NCI-H146 (cell line): ENCODE measurements around the gene IGSF21.

ENCODE experiments used
- DNase-seq: peaks from one replicate; lab custom pipeline; 2025; lab: John Stamatoyannopoulos, UW

The IGSF21 gene

GRCh38 chr1:18262726-18263125 lies 155.1 kb downstream of the IGSF21 start:
- DNase-seq, result no peak

DNA sequence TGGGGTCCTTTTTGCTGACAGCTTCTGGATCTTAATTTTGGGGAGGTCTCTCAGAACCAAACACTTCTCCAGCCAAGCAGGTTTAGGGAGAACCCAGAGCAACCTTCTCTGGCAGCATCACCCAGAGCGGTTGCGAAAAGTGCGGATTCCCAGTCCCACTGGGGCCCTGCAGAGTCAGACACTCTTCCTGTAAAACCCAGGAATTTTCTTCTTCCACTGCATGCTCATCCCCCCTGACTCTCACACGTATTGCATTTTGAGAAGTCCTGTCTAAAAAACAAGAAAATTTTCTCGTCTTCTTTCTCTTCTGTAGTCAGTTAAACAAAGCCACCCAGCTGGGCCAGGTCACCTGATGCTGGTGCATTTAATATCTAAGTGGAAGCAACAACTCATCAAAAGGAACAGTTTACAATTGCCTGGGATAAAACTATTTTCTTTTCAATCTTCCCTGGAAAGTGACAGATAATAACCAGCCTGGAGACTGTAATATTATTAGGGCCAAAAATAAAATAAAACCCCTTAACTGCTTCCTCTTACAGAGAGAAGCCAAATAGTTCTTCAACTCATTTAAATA lies 156.0 kb downstream of the IGSF21 start:
- DNase-seq, result no peak

- no peak for DNase-seq
Measured at GRCh38 chr1:18264450-18265039, 156.9 kb downstream of the IGSF21 start.

DNA sequence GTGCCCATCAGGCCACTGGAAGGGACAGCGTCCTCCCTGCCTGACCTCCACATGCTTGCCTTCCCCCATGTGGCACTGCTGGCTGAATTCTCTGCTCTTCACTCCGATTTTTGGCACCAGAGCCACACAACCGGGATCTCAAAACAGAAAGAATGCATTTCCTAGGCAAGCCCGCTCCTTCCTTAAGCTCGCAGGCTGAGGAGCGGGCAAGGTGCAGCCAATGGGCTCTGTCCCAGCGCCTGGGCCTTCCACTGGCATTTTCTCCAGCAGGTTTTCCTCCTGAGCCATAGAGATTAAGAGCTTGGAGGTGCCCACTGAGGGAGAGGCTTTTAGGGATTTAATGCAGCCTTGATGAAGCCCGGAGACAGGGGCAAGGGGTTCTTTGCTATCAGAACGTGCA lies 158.0 kb downstream of the IGSF21 start:
- no peak for DNase-seq

GRCh38 chr1:18266391-18266790 lies 158.8 kb downstream of the IGSF21 start:
- no peak for DNase-seq

GRCh38 chr1:18271336-18271735 lies 163.7 kb downstream of the IGSF21 start:
- no peak for DNase-seq

- DNase-seq, result no peak
Measured at GRCh38 chr1:18278946-18279345, 171.3 kb downstream of the IGSF21 start.

DNA sequence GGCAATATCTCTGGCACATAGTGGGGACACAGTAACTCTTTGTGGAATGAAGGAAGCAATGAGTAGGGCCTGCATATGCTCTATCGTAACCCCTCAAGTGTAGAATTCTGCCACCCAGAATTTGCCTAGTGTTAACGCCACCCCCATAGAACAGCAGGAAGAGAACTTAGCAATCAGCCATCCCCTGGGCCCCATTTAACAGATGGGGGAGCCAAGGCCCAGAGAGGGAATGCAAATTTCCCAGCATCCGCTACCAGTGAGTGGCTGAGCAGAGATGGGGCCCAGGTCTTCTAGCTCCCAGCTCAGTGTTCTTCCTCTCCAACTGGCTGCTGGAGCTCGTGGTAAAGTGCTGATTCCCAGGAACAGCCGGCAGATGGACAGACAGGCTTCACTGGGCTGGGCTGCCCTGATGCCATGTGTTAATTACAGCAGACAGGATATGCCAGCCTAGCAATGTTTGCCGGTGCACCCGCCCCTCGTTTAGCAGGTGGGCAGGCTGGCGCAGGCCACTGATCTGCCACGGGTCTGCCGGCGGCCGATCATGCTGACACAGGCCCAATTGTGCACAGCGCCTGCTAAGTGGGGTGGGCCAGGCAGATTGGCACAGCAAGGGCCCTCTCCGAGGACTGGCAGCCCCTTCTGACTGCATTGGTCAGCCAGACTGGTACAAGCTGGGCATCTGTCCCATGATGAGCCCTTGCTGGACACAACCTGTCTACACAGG lies 171.9 kb downstream of the IGSF21 start:
- DNase-seq, result no peak

GRCh38 chr1:18280956-18281355 lies 173.4 kb downstream of the IGSF21 start:
- DNase-seq, result no peak

- no peak for DNase-seq
Measured at GRCh38 chr1:18282851-18283600, 175.4 kb downstream of the IGSF21 start.

DNA sequence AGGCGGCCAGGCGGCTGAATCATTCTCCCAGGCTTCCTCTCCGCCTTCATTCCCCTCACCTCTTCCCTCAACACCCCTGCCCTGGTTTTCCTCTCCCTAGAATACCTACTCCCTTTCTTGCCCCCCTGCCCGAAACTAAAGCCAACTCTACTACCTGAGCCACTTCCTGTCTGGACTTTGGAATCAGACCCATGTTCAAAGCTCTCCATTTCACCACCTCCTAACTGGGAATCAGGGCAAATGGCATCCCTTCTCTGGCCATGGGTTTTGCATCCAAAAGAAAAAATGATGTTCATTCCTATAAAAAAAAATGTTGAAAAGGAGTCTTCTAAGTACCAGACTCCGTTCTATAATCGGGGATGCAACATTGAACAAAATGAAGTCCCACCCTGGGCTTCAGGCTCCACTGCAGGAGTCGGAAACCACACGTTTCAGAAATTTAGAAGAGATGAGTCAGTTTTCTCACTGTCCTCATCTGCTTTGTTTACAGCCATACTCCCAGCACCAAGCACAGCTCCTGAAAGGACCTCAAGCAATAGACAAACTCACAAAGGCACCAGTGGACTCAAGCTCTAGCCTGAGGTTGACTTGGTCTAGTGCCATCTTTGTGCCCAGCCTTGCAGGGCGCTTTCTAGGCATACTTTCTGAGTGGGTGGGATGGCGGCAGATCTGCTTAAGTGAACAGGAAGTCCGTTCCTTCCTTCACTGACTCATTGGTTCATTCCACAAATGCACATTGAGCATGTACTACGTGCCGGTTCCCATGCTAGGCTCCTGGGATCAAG lies 176.2 kb downstream of the IGSF21 start:
- no peak for DNase-seq

DNA sequence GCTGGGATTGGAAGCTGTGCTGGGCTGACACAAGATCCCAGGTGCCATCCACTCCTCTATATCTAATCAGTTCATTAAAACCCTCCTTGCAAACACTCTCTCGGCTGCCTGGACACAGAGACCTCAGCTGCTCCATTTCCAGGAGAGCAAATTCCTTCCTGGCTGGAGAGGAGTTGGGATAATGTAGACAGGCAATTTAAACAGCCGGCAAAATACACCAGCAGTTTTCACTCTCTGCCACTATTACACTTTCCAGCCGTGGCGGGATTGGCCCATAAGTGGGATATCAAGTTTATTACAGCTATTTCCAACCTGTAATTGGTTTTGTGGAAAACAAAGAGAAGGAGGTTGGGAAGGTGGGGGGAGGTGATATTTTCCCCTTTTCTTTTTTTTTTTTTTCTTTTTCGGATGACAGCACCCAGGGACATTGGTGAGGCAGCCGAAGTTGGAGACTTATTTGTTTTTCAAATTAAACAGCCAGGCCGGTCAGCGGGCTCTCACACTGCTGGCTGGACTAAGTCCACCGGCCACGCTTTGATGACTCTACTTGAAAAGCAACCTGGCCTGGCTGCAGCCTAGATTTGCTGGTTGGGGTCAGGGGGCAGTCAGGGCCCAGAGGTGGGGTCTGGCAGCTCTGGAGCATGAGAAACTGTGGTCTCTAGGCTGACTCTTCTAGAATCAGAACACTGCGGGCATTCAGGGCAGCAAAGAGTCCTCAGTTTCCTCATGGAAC lies 177.4 kb downstream of the IGSF21 start:
- DNase-seq, result no peak

- DNase-seq, result no peak
Measured at GRCh38 chr1:18285538-18285924, 177.9 kb downstream of the IGSF21 start.

DNA sequence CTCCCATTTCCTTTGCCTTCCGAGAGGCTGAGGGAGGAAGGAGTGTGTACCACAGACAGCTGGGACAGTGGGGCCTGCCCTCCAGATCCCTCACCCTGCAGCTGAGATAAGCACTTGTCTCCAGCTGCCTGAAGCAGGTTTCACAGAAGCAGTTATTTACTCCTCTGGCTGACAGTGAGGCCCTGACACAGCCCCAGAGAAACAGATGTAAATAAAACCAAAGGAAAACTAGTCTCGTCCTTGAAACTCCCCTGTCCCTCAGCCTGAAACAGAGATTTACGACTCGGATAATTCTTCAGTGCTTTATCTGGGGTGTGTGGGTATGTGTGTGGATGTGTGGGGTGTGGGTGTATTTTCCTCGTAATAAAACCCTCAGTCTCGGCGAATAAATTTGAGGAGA lies 181.1 kb downstream of the IGSF21 start:
- DNase-seq, result no peak

DNA sequence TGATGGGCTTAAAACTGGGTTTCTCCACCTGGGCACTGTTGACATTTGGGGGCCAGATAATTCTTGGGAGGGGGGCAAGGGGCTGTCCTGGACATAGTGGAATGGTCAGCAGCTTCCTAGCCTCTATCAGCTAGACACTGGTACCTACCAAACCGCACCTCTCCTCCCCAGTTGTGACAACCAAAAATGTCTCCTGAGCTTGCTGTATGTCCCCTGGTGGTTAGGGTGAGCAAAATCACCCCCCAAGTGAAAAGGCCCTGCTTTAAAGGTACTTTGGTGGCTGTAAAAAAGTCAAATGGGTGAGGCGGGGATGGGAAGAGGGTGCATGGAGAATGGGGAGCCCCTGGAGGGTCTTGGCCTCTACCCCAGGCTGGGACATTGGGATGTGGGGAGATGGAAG lies 182.0 kb downstream of the IGSF21 start:
- DNase-seq, result no peak

DNA sequence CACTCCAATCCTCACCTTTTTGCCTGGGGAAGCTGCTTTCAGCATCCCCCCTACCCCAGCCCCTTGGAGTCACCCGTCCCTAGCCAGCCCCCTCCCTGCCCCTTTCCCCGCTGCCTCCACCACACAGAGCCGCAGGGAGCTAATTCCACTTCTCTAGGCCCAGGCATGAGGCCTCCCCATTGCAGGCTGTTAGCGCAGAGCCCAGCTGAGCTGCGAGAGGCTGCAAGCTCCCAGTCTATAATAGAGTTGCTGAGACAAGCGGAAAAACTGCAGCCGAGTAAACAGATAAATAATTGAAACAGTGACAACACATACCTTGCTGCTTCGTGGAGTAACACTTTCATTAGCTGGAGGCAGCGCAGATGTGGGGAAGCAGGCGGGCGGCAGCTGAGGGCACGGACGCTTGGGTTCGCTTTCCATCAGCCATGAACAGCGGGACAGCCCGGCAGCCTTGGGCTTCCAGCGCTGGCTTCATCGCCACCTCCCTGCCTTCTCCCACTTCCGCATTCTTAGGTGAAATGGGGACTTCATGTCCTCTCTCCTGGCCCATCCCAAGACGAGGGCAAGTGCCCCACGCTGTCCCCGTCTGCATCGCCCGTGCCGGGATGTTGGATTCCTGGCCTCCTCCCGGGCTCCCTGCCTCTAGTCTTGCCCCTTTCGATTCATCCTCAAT lies 183.3 kb downstream of the IGSF21 start:
- DNase-seq, result no peak

GRCh38 chr1:18292531-18292930 lies 184.9 kb downstream of the IGSF21 start:
- DNase-seq, result no peak

DNA sequence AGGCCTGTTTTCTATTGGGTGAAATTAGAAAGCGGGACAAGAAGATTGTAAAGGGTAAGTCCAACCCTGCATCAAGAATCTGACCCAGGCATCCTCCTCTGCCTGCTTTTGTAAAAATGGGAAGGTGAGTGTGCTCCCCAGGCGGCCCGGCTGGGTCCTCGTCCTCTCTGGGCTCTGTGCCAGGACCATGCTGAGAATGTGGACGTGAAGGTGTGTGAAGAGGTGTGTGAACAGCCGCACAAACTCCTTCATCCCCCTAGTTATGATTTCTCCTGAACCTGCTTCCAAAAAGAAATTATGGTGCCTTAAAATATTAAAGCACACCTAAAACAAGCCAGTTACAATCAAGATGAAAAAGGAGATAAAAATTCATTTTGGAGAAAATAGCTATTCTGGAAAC lies 185.7 kb downstream of the IGSF21 start:
- DNase-seq, result no peak

- no peak for DNase-seq
Measured at GRCh38 chr1:18294437-18295176, 187.0 kb downstream of the IGSF21 start.
